Liver (tissue), 9 donors: ENCODE measurements around the gene DNAJC7. TPM values are rescaled to one million over a fixed set of nuclear protein-coding genes. Genes with fewer than 3 reads are reported as not detected.

Experiments used
- DNase-seq: peaks from one replicate; pipeline ENCODE4 v3.0.0-alpha.2; 2017; ENCODE audit warnings: low spot score
- H3K27ac ChIP-seq, 2 donors: one replicate each; pipeline ENCODE4 v1.7.0; 2013; ENCODE audit warnings: inconsistent platforms in 2 of 2, low read length in 2 of 2, control low read depth in 1 of 2, low read depth in 1 of 2, mild to moderate bottlenecking in 1 of 2
- H3K27me3 ChIP-seq, 4 donors: one replicate each; pipeline versions ENCODE4 v1.6.1 to v1.7.0; 2013; ENCODE audit warnings: low read length in 3 of 4, inconsistent platforms in 1 of 4, mild to moderate bottlenecking in 1 of 4, moderate library complexity in 1 of 4; ENCODE audit not compliant: control insufficient read depth in 4 of 4, insufficient read depth in 4 of 4
- H3K36me3 ChIP-seq, 4 donors: one replicate each; pipeline versions ENCODE4 v1.6.1 to v1.7.0; 2013; ENCODE audit warnings: low read length in 3 of 4, mild to moderate bottlenecking in 3 of 4, low read depth in 1 of 4, moderate library complexity in 1 of 4; ENCODE audit not compliant: control insufficient read depth in 4 of 4, insufficient read depth in 3 of 4
- H3K4me1 ChIP-seq, 4 donors: one replicate each; pipeline versions ENCODE4 v1.6.1 to v1.7.0; 2013; ENCODE audit warnings: low read length in 3 of 4, mild to moderate bottlenecking in 3 of 4, moderate library complexity in 1 of 4; ENCODE audit not compliant: control insufficient read depth in 4 of 4, insufficient read depth in 4 of 4
- H3K4me3 ChIP-seq, 3 donors: one replicate each; pipeline versions ENCODE4 v1.6.1 to v1.7.0; 2013; ENCODE audit warnings: low read length in 3 of 3, control low read depth in 1 of 3, low read depth in 1 of 3, mild to moderate bottlenecking in 1 of 3
- H3K9ac ChIP-seq, 2 donors: one replicate each; pipeline ENCODE4 v1.7.0; 2013; ENCODE audit warnings: low read length in 2 of 2, mild to moderate bottlenecking in 2 of 2, moderate library complexity in 2 of 2, control low read depth in 1 of 2, low read depth in 1 of 2
- H3K9me3 ChIP-seq, 4 donors: one replicate each; pipeline versions ENCODE4 v1.6.1 to v1.7.0; 2013; ENCODE audit warnings: low read length in 3 of 4; ENCODE audit not compliant: control insufficient read depth in 4 of 4
- ATF3 ChIP-seq: IDR thresholded peaks from 2 replicates; pipeline ENCODE4 v1.6.1; 2016; ENCODE audit warnings: antibody characterized with exemption
- CTCF ChIP-seq: fragments of 150-350 bp; IDR thresholded peaks from 2 replicates; pipeline ENCODE4 v1.5.1; 2017; ENCODE audit warnings: improper control_type of control experiment, low read depth, low read length; ENCODE audit not compliant: missing input control
- EGR1 ChIP-seq, 2 donors: IDR thresholded peaks; 2 replicates each; pipeline ENCODE4 v1.6.1; 2016 to 2018; ENCODE audit warnings: antibody characterized with exemption in 2 of 2, low read depth in 2 of 2
- FOXA1 ChIP-seq: IDR thresholded peaks from 2 replicates; pipeline ENCODE4 v1.6.1; 2016; ENCODE audit warnings: antibody characterized with exemption
- FOXA2 ChIP-seq: IDR thresholded peaks from 2 replicates; pipeline ENCODE4 v1.6.1; 2016; ENCODE audit warnings: antibody characterized with exemption
- GABPA ChIP-seq, 2 donors: IDR thresholded peaks in 1 of 2; conservative IDR thresholded peaks in 1 of 2; 2 replicates each; pipeline ENCODE4 v1.6.1; 2016; ENCODE audit warnings: antibody characterized with exemption in 2 of 2, mild to moderate bottlenecking in 1 of 2, moderate library complexity in 1 of 2
- HNF4A ChIP-seq, 2 donors: conservative IDR thresholded peaks; 2 replicates each; pipeline ENCODE4 v1.6.1; 2016; ENCODE audit warnings: antibody characterized with exemption in 2 of 2, mild to moderate bottlenecking in 2 of 2
- HNF4G ChIP-seq: IDR thresholded peaks from 2 replicates; pipeline ENCODE4 v1.6.1; 2016; ENCODE audit warnings: antibody characterized with exemption
- JUND ChIP-seq, 2 donors: IDR thresholded peaks; 2 replicates each; pipeline ENCODE4 v1.6.1; 2016; ENCODE audit warnings: antibody characterized with exemption in 2 of 2
- MAX ChIP-seq: IDR thresholded peaks from 2 replicates; pipeline ENCODE4 v1.6.1; 2016; ENCODE audit warnings: antibody characterized with exemption
- NR2F2 ChIP-seq: IDR thresholded peaks from 2 replicates; pipeline ENCODE4 v1.6.1; 2016; ENCODE audit warnings: antibody characterized with exemption
- RAD21 ChIP-seq, 2 donors: IDR thresholded peaks; 2 replicates each; pipeline ENCODE4 v1.6.1; 2016; ENCODE audit warnings: antibody characterized with exemption in 2 of 2, mild to moderate bottlenecking in 2 of 2
- REST ChIP-seq: IDR thresholded peaks from 2 replicates; pipeline ENCODE4 v1.6.1; 2016; ENCODE audit warnings: antibody characterized with exemption, mild to moderate bottlenecking
- RXRA ChIP-seq, 2 donors: IDR thresholded peaks; 2 replicates each; pipeline ENCODE4 v1.6.1; 2017 to 2018; ENCODE audit warnings: antibody characterized with exemption in 2 of 2, mild to moderate bottlenecking in 1 of 2
- SP1 ChIP-seq: IDR thresholded peaks from 2 replicates; pipeline ENCODE4 v1.6.1; 2018; ENCODE audit warnings: antibody characterized with exemption, mild to moderate bottlenecking
- TAF1 ChIP-seq: conservative IDR thresholded peaks from 2 replicates; pipeline ENCODE4 v1.6.1; 2016; ENCODE audit warnings: antibody characterized with exemption, mild to moderate bottlenecking
- YY1 ChIP-seq: IDR thresholded peaks from 2 replicates; pipeline ENCODE4 v1.6.1; 2016; ENCODE audit warnings: antibody characterized with exemption, mild to moderate bottlenecking
- ZBTB33 ChIP-seq: IDR thresholded peaks from 2 replicates; pipeline ENCODE4 v1.6.1; 2016; ENCODE audit warnings: antibody characterized with exemption
- whole genome bisulfite sequencing: extraction: QIAGEN DNeasy Blood & Tissue Kit; methylation state at CpG from one replicate; pipeline ENCODE4 v1.1.7; 2013; 5-methylcytosine and 5-hydroxymethylcytosine counted together
- polyA plus RNA-seq, 2 donors: library from polyadenylated mRNA; stranded (reverse) in 1 of 2; unstranded in 1 of 2; fragments of 200-250 nt in 1 of 2; fragments of >200 nt in 1 of 2; fragmentation: Nextera tagmentation in 1 of 2; extraction: Ambion mirVana in 1 of 2; gene quantifications; one replicate each; pipeline versions ENCODE4 v1.2.1 to v1.2.3, GENCODE V29; 2013 to 2015
- total RNA-seq, 2 donors: library from RNA; depleted of rRNA; stranded (reverse); fragments of >200 nt; gene quantifications; one replicate each; pipeline ENCODE4 v1.2.3, GENCODE V29; 2014
- donor health status: healthy.
- donor health status: healthy.
- donor health status: healthy.
- donor health status: healthy.
- donor health status: healthy.

DNAJC7 gene
- total and polyA plus RNA-seq, 4 donors, result 28.7 to 33.9 (median 30.6) TPM

GRCh38 chr17:42031584-42031983 is 14.3 kb upstream of the DNAJC7 start:
- peaks cover 0 to 7% (median 3%) of the 10 kb centered on the region in 4 donors for H3K4me1 ChIP-seq
- no peak for TF ChIP-seq ATF3
- TF ChIP-seq YY1, result no peak
- no peak for TF ChIP-seq CTCF
- TF ChIP-seq NR2F2, result peak; percentile 89
- TF ChIP-seq HNF4A (conservative IDR thresholded peaks at IDR 0.05), result peak; percentile 26 to 62
- no peak for TF ChIP-seq FOXA2
- TF ChIP-seq JUND (IDR thresholded peaks at IDR 0.05), result no peak
- no peak for TF ChIP-seq GABPA (IDR thresholded peaks at IDR 0.05 in 1 of 2, conservative IDR thresholded peaks at IDR 0.05 in 1 of 2)
- no peak for TF ChIP-seq ZBTB33
- no peak for TF ChIP-seq TAF1
- no peak for TF ChIP-seq HNF4G
- TF ChIP-seq RXRA (IDR thresholded peaks at IDR 0.05), result peak; percentile 74 to 96
- TF ChIP-seq SP1, result peak; percentile 61
- TF ChIP-seq FOXA1, result no peak
- TF ChIP-seq MAX, result no peak
- TF ChIP-seq RAD21 (IDR thresholded peaks at IDR 0.05), result no peak
- no peak for TF ChIP-seq REST
- TF ChIP-seq EGR1 (IDR thresholded peaks at IDR 0.05; ENCODE audit: low read depth in 2 of 2), result no peak
- WGBS, result 43% methylated on average over 6 of the region's 6 CpGs
- no peak overlapping the region for H3K9ac ChIP-seq
- H3K27me3 ChIP-seq, result no peaks in the 10 kb centered on the region
- no peaks in the 10 kb centered on the region for H3K9me3 ChIP-seq
- no peak overlapping the region for H3K27ac ChIP-seq
- DNase-seq, result no peak
- no peak overlapping the region for H3K4me3 ChIP-seq
- H3K36me3 ChIP-seq, result no peaks in the 10 kb centered on the region
